B cell (primary cell): ENCODE measurements around the gene TFDP1. TPM values are rescaled to one million over a fixed set of nuclear protein-coding genes. Genes with fewer than 3 reads are reported as not detected.

Source experiments
- ATAC-seq: fragments of 200-7000 bp; cut with Tn5 transposase; one replicate; pipeline ENCODE4 v1.10.0; 2021; ENCODE audit warnings: low read depth, mild to moderate bottlenecking, moderate number of reproducible peaks, moderate library complexity
- CTCF ChIA-PET: fragments of 350-600 bp; sonication (Branson Sonifier 250); formaldehyde crosslinking; loops from one replicate; lab custom pipeline; 2021; ENCODE audit warnings: antibody characterized with exemption, inconsistent platforms; lab: Charles Lee
- POLR2A ChIA-PET: fragments of 350-600 bp; sonication (Branson Sonifier 250); formaldehyde crosslinking; loops from one replicate; lab custom pipeline; 2021; ENCODE audit warnings: antibody characterized with exemption; lab: Charles Lee
- DNase-seq: peaks from one replicate; pipeline ENCODE4 v3.0.0; 2013
- H2AFZ ChIP-seq: 2 replicates; pipeline ENCODE4 v1.6.1; 2012; ENCODE audit warnings: mild to moderate bottlenecking, low read depth, low read length; ENCODE audit not compliant: insufficient read depth, poor library complexity, severe bottlenecking
- H3K27ac ChIP-seq, 2 donors: 1 replicate in 1 of 2; 2 replicates in 1 of 2; pipeline ENCODE4 v1.5.1; 2012 to 2013; ENCODE audit warnings: low read length in 2 of 2, mild to moderate bottlenecking in 2 of 2, moderate library complexity in 1 of 2
- H3K27me3 ChIP-seq, 4 experiments: fragments of 200-600 bp in 1 of 4; sonication (generic) in 1 of 4; replicated peaks in 1 of 4; 1 replicate in 2 of 4; 2 replicates in 2 of 4; pipeline versions ENCODE4 v1.6.1 to v1.7.0; 2013 to 2016; ENCODE audit warnings: low read length in 3 of 4, mild to moderate bottlenecking in 2 of 4, mixed read lengths in 1 of 4, moderate library complexity in 1 of 4; ENCODE audit not compliant: insufficient read depth in 4 of 4, control insufficient read depth in 3 of 4; ENCODE audit errors: control extremely low read depth in 1 of 4
- H3K36me3 ChIP-seq, 2 experiments: replicated peaks in 1 of 2; 1 replicate in 1 of 2; 2 replicates in 1 of 2; pipeline versions ENCODE4 v1.6.1 to v1.7.1; 2013; ENCODE audit warnings: low read length in 1 of 2; ENCODE audit not compliant: insufficient read depth in 2 of 2, control insufficient read depth in 1 of 2; ENCODE audit errors: control extremely low read depth in 1 of 2, extremely low read depth in 1 of 2
- H3K4me1 ChIP-seq, 2 donors: fragments of 200-600 bp in 1 of 2; sonication (generic) in 1 of 2; 1 replicate in 1 of 2; 2 replicates in 1 of 2; pipeline versions ENCODE4 v1.5.1 to v1.6.1; 2013 to 2017; ENCODE audit warnings: low read length in 2 of 2; ENCODE audit not compliant: control insufficient read depth in 2 of 2, insufficient read depth in 2 of 2
- H3K4me2 ChIP-seq: replicated peaks from 2 replicates; pipeline ENCODE3; 2012; ENCODE audit warnings: mild to moderate bottlenecking, low read depth, low read length; ENCODE audit not compliant: poor library complexity, severe bottlenecking
- H3K4me3 ChIP-seq, 5 experiments: fragments of 200-600 bp in 1 of 5; sonication (generic) in 1 of 5; 1 replicate in 3 of 5; 2 replicates in 2 of 5; pipeline versions ENCODE4 v1.5.1 to v1.7.0; 2011 to 2016; ENCODE audit warnings: low read length in 4 of 5, mild to moderate bottlenecking in 4 of 5, low read depth in 2 of 5, control low read depth in 1 of 5, moderate library complexity in 1 of 5; ENCODE audit not compliant: insufficient read depth in 1 of 5; ENCODE audit errors: control extremely low read depth in 1 of 5, extremely low read depth in 1 of 5
- H3K79me2 ChIP-seq: fragments of 200-600 bp; sonication (generic); one replicate; pipeline ENCODE4 v1.6.0; 2016; ENCODE audit warnings: low read length; ENCODE audit not compliant: control insufficient read depth, insufficient read depth
- H3K9ac ChIP-seq: fragments of 200-600 bp; sonication (generic); 2 replicates; pipeline ENCODE4 v1.6.1; 2017; ENCODE audit warnings: mild to moderate bottlenecking, low read length, moderate library complexity
- H3K9me3 ChIP-seq, 3 donors: one replicate each; pipeline versions ENCODE4 v1.6.1 to v1.7.1; 2013; ENCODE audit warnings: low read length in 2 of 3; ENCODE audit not compliant: control insufficient read depth in 2 of 3, insufficient read depth in 1 of 3; ENCODE audit errors: control extremely low read depth in 1 of 3
- H4K20me1 ChIP-seq: 2 replicates; pipeline ENCODE4 v1.6.0; 2012; ENCODE audit warnings: mild to moderate bottlenecking, low read length; ENCODE audit not compliant: insufficient read depth, control insufficient read depth, poor library complexity, severe bottlenecking
- H3K27ac Mint-ChIP-seq: one replicate; pipeline ENCODE4 v1.8.0; 2021; ENCODE audit warnings: mixed read lengths
- H3K27me3 Mint-ChIP-seq: one replicate; pipeline ENCODE4 v1.8.0; 2021; ENCODE audit warnings: mixed read lengths
- H3K4me1 Mint-ChIP-seq: one replicate; pipeline ENCODE4 v1.8.0; 2021; ENCODE audit warnings: mixed read lengths
- H3K4me3 Mint-ChIP-seq: one replicate; pipeline ENCODE4 v1.8.0; 2021; ENCODE audit warnings: mixed read lengths
- H3K9me3 Mint-ChIP-seq: one replicate; pipeline ENCODE4 v1.8.0; 2022; ENCODE audit warnings: mixed read lengths; ENCODE audit not compliant: insufficient read depth
- CTCF ChIP-seq: fragments of 200-600 bp; IDR thresholded peaks from one replicate; pipeline ENCODE4 v1.8.0; 2022; ENCODE audit warnings: antibody characterized with exemption, mild to moderate bottlenecking
- EZH2 ChIP-seq: IDR thresholded peaks from 2 replicates; pipeline ENCODE4 v1.6.1; 2012; ENCODE audit warnings: borderline replicate concordance, low read depth, mild to moderate bottlenecking, moderate library complexity, low read length; ENCODE audit not compliant: insufficient read depth, poor library complexity, severe bottlenecking
- WGBS: methylation state at CpG from one replicate; pipeline ENCODE4 v1.1.5; 2013; ENCODE audit warnings: missing lambda C conversion rate; ENCODE audit not compliant: insufficient coverage; 5-methylcytosine and 5-hydroxymethylcytosine counted together
- intact Hi-C: fragments of 100-400 bp; cut with micrococcal nuclease; formaldehyde crosslinking; loops from one replicate; pipeline ENCODE4 v1.10.0; 2022
- polyA plus RNA-seq: library from polyadenylated mRNA; depleted of rRNA; stranded (reverse); fragments of >200 nt; gene quantifications from 2 replicates; pipeline ENCODE4 v1.2.3, GENCODE V29; 2012
- total RNA-seq, 2 donors: library from RNA; stranded (reverse); fragments of 120-200 nt in 1 of 2; gene quantifications; 1 replicate in 1 of 2; 2 replicates in 1 of 2; pipeline versions ENCODE4 v1.2.3 to v1.2.4, GENCODE V29; 2013 to 2022

TFDP1 gene
- total and polyA plus RNA-seq, 2 donors (not counting 1 experiment from before 2014, with no cell fraction given) = 19.1 to 31.1 TPM

GRCh38 chr13:113604186-113604585 is 19.6 kb downstream of the TFDP1 start:
- Mint-ChIP-seq H3K4me3 (no peak overlapping the region), H3K9me3 (no peaks in the 10 kb centered on the region), H3K27me3 (no peaks in the 10 kb centered on the region), H3K4me1 (peaks cover 11% of the 10 kb centered on the region), H3K27ac (no peak overlapping the region)
- H2AFZ ChIP-seq = no peak overlapping the region
- ATAC-seq (no peak), DNase-seq (no peak)
- ChIA-PET POLR2A (no interaction called here), CTCF (no interaction called here)
- H3K4me2 ChIP-seq = no peak overlapping the region
- peaks cover 0 to 15% (median 0%) of the 10 kb centered on the region in 3 donors for H3K9me3 ChIP-seq
- intact Hi-C loops = no loop called here
- peaks cover 0 to 4% of the 10 kb centered on the region in 2 donors for H3K4me1 ChIP-seq
- H3K4me3 ChIP-seq = no peak overlapping the region
- H4K20me1 ChIP-seq = peaks cover 19% of the 10 kb centered on the region
- no peaks in the 10 kb centered on the region for H3K27me3 ChIP-seq
- no peak overlapping the region for H3K9ac ChIP-seq
- 95% methylated on average over 1 of the region's 1 CpG for WGBS
- no peak overlapping the region for H3K27ac ChIP-seq
- TF ChIP-seq EZH2 (no peak), CTCF (no peak)
- H3K79me2 ChIP-seq = peaks cover 91% of the 10 kb centered on the region
- H3K36me3 ChIP-seq = peaks cover 0 to 12% of the 10 kb centered on the region in 2 experiments

- Histone ChIP-seq H3K9ac (no peak overlapping the region), H3K4me3 (no peak overlapping the region), H3K9me3 (peaks cover 0 to 2% (median 0%) of the 10 kb centered on the region in 3 donors), H3K4me2 (no peak overlapping the region), H3K27ac (no peak overlapping the region), H3K4me1 (peaks cover 0 to 4% of the 10 kb centered on the region in 2 donors), H3K36me3 (peaks cover 0 to 7% of the 10 kb centered on the region in 2 experiments), H4K20me1 (peaks cover 22% of the 10 kb centered on the region), H3K79me2 (peaks cover 90% of the 10 kb centered on the region), H2AFZ (no peak overlapping the region), H3K27me3 (no peaks in the 10 kb centered on the region)
- 99% methylated on average over 7 of the region's 8 CpGs for WGBS
- H3K9me3 Mint-ChIP-seq = no peaks in the 10 kb centered on the region
- intact Hi-C loops = no loop called here
- ChIA-PET POLR2A (no interaction called here), CTCF (no interaction called here)
- ATAC-seq = no peak
- peaks cover 12% of the 10 kb centered on the region for H3K4me1 Mint-ChIP-seq
- DNase-seq = no peak
- H3K27ac Mint-ChIP-seq = no peak overlapping the region
- H3K4me3 Mint-ChIP-seq = no peak overlapping the region
- no peaks in the 10 kb centered on the region for H3K27me3 Mint-ChIP-seq
- TF ChIP-seq EZH2 = no peak
- TF ChIP-seq CTCF = no peak
These were observed 20.9 kb downstream of the TFDP1 start for GRCh38 chr13:113605461-113605860.
